ENCODE results near the gene TAS2R42. TPM values are rescaled to one million over a fixed set of nuclear protein-coding genes. Genes with fewer than 3 reads are reported as not detected.

TAS2R42 gene
- total and polyA plus RNA-seq, 2 of the 13 experiments (the other 11 are each of a cell fraction or from before 2014, with no cell fraction given) = not detected

DNA sequence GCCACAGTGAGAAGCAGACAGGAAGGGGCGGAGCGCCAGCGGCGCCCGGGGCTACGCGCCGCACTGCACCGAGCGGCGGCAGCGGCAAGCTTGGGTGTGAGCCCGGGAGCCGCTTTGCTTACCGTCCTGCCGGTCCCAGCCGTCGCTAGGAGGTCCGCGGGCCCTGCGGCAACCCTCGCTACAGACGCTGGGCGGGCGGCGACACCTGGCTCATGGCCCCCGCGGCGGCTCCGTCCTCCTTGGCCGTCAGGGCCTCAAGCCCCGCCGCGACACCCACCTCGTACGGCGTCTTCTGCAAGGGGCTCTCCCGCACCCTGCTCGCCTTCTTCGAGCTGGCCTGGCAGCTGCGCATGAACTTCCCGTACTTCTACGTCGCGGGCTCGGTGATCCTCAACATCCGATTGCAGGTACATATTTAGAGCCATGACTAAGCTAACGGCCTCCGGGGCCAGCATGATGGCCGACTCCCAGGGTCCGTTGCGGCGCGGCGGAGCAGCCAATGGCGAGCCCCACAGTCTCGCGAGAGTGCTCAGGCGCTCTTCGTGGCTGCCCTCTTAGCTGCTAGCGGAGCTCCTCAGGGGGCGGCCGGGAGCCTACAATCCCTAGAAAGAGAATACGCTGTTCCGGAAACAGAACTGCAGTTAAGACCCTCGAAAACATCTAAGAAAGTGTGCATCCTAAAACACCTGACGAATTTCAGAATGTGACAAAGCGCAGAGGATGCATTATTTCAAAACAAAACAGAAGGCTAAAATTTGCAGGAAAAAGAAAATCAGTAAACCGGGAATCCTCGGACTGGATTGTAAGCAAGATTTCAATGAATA is 15.4 kb downstream of the TAS2R42 start, which contains the start of gene SMIM10L1 (continued):
- TF ChIP-seq ZNF333 (CRISPR knock-in tag; IDR thresholded peaks at IDR 0.05; ENCODE audit: borderline replicate concordance) (peak; percentile 80; the same call in 1 of the 2 replicates), HOXA7 (CRISPR knock-in tag; IDR thresholded peaks at IDR 0.05) (no peak), JARID2 (CRISPR knock-in tag; IDR thresholded peaks at IDR 0.05; ENCODE audit: insufficient replicate concordance) (peak; percentile 85), ZKSCAN5 (CRISPR knock-in tag; IDR thresholded peaks at IDR 0.05) (no peak), REXO4 (CRISPR knock-in tag; IDR thresholded peaks at IDR 0.05; ENCODE audit: borderline replicate concordance) (0 out of 2 replicates have a peak, but pooled peaks have one; percentile 72), KDM3A (CRISPR knock-in tag; IDR thresholded peaks at IDR 0.05; ENCODE audit: low read depth) (peak; percentile 70; the same call in 1 of the 2 replicates), NCOR1 (IDR thresholded peaks at IDR 0.05; ENCODE audit: borderline replicate concordance, low read length) (peak; percentile 34; the same call in 1 of the 2 replicates), ZKSCAN1 (IDR thresholded peaks at IDR 0.05; ENCODE audit: low read length) (no peak), ASH2L (IDR thresholded peaks at IDR 0.05; ENCODE audit: insufficient read length, low read depth, low read length) (peak; percentile 99), FOSL2 (CRISPR knock-in tag; IDR thresholded peaks at IDR 0.05) (peak; percentile 56), NR2F2 (IDR thresholded peaks at IDR 0.05; ENCODE audit: borderline replicate concordance, low read depth) (0 out of 2 replicates have a peak, but pooled peaks have one; percentile 20)
- TF ChIP-seq, protein P1, sequence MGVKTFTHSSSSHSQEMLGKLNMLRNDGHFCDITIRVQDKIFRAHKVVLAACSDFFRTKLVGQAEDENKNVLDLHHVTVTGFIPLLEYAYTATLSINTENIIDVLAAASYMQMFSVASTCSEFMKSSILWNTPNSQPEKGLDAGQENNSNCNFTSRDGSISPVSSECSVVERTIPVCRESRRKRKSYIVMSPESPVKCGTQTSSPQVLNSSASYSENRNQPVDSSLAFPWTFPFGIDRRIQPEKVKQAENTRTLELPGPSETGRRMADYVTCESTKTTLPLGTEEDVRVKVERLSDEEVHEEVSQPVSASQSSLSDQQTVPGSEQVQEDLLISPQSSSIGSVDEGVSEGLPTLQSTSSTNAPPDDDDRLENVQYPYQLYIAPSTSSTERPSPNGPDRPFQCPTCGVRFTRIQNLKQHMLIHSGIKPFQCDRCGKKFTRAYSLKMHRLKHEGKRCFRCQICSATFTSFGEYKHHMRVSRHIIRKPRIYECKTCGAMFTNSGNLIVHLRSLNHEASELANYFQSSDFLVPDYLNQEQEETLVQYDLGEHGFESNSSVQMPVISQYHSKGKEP (CRISPR knock-in tag; IDR thresholded peaks at IDR 0.05) = no peak
- TF ChIP-seq, protein P2, sequence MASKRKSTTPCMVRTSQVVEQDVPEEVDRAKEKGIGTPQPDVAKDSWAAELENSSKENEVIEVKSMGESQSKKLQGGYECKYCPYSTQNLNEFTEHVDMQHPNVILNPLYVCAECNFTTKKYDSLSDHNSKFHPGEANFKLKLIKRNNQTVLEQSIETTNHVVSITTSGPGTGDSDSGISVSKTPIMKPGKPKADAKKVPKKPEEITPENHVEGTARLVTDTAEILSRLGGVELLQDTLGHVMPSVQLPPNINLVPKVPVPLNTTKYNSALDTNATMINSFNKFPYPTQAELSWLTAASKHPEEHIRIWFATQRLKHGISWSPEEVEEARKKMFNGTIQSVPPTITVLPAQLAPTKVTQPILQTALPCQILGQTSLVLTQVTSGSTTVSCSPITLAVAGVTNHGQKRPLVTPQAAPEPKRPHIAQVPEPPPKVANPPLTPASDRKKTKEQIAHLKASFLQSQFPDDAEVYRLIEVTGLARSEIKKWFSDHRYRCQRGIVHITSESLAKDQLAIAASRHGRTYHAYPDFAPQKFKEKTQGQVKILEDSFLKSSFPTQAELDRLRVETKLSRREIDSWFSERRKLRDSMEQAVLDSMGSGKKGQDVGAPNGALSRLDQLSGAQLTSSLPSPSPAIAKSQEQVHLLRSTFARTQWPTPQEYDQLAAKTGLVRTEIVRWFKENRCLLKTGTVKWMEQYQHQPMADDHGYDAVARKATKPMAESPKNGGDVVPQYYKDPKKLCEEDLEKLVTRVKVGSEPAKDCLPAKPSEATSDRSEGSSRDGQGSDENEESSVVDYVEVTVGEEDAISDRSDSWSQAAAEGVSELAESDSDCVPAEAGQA (IDR thresholded peaks at IDR 0.05; ENCODE audit: low read depth) = peak; percentile 91
- TF ChIP-seq, protein P2 (CRISPR knock-in tag; IDR thresholded peaks at IDR 0.05; ENCODE audit: borderline replicate concordance) = no peak
- TF ChIP-seq, protein P3, sequence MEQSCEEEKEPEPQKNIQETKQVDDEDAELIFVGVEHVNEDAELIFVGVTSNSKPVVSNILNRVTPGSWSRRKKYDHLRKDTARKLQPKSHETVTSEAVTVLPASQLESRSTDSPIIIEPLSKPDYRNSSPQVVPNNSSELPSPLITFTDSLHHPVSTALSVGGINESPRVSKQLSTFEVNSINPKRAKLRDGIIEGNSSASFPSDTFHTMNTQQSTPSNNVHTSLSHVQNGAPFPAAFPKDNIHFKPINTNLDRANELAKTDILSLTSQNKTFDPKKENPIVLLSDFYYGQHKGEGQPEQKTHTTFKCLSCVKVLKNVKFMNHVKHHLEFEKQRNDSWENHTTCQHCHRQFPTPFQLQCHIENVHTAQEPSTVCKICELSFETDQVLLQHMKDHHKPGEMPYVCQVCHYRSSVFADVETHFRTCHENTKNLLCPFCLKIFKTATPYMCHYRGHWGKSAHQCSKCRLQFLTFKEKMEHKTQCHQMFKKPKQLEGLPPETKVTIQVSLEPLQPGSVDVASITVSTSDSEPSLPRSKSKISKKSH (CRISPR knock-in tag; IDR thresholded peaks at IDR 0.05; ENCODE audit: borderline replicate concordance) = 0 out of 2 replicates have a peak, but pooled peaks have one; percentile 45
- TF ChIP-seq, protein P4, sequence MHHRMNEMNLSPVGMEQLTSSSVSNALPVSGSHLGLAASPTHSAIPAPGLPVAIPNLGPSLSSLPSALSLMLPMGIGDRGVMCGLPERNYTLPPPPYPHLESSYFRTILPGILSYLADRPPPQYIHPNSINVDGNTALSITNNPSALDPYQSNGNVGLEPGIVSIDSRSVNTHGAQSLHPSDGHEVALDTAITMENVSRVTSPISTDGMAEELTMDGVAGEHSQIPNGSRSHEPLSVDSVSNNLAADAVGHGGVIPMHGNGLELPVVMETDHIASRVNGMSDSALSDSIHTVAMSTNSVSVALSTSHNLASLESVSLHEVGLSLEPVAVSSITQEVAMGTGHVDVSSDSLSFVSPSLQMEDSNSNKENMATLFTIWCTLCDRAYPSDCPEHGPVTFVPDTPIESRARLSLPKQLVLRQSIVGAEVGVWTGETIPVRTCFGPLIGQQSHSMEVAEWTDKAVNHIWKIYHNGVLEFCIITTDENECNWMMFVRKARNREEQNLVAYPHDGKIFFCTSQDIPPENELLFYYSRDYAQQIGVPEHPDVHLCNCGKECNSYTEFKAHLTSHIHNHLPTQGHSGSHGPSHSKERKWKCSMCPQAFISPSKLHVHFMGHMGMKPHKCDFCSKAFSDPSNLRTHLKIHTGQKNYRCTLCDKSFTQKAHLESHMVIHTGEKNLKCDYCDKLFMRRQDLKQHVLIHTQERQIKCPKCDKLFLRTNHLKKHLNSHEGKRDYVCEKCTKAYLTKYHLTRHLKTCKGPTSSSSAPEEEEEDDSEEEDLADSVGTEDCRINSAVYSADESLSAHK (CRISPR knock-in tag; IDR thresholded peaks at IDR 0.05; ENCODE audit: borderline replicate concordance) = no peak

All from HepG2 (cell line).